Stimulated activated CD8-positive, alpha-beta memory T cell treated with anti-CD3 and anti-CD28 coated beads, Interleukin-2, amount 100 ng/mL, for 48 hours (primary cell): ENCODE results near the gene VOPP1.
"Not testable (repeated sequence)": the region's sequence is repeated elsewhere in the genome, so short reads cannot be mapped to it uniquely, and the experiment has no call there.

ENCODE experiments used
- DNase-seq, 2 donors: peaks; one replicate each; pipeline ENCODE4 v3.0.0-alpha.2; 2020; ENCODE audit warnings: low read depth in 2 of 2

The VOPP1 gene

DNA sequence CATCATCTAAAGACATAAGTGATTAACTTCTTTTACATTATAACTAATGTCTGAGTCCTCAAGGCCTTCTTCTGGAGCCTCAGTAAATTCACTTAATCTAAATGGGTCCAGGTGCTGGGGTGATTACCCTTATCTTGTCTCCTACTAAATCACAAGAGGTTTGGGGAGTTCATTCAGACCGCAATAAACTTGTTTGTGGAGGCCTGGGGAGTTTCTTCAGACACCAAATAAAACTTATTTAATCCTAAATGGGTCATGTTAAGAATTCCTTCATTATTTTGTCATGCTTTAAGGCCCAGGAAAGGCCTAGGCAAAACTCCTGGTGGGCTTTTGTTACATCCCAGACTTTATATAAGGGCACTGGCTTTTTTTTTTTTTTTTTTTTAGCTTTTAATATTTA is 62.1 kb downstream of the VOPP1 start:
- DNase-seq = not testable (repeated sequence)

DNA sequence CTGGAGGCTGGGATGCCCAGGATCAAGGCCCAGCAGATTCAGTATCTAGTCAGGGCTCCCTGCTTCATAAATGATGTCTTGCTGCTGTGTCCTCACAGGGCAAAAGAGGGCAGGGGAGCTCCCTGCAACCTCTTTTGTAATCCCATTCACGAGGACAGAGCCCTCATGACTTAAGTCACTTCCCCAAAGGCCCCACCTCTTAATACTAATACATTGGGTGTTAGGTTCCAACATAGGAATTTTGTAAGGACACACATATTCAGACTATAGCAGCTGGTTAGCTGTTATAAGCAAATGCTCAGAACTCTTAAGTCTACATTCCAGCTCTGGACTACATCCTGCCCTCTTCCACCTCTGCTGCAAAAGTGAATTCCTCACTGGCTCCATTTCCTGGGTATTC is 63.0 kb downstream of the VOPP1 start:
- no peak for DNase-seq

DNA sequence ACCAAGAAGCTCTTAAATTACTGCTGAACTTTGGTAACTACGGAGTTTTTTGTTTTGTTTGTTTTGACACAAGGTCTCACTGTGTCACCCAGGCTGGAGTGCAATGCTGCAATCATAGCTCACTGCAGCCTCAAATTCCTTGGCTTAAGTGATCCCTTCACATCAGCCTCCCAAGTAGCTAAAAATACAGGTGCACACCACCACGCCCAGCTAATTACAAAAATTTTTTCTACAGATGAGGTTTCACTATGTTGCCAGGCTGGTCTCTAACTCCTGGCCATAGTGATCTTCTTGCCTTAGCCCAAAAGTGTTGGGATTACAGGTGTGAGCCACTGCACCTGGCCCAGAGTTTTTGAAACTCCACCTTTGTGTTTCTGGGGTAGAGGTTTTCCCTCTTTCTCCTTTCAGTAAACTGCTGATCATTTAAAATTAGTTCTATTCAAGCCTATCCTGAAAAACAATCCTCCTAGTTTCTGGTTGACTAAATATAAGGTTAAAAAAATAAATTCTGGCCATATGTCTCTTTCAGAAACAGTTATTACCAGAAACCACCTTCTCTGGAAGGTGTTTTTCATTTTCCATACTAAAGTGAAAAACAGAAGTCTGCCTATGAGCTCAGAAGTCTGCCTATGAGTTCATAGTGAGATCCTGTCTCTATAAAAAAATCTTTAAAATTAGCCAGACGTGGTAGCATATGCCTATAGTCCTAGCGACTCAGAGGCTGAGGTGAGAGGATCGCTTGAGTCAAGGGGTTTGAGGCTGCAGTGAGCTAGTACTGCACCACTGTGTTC is 63.9 kb downstream of the VOPP1 start:
- DNase-seq = no peak

DNA sequence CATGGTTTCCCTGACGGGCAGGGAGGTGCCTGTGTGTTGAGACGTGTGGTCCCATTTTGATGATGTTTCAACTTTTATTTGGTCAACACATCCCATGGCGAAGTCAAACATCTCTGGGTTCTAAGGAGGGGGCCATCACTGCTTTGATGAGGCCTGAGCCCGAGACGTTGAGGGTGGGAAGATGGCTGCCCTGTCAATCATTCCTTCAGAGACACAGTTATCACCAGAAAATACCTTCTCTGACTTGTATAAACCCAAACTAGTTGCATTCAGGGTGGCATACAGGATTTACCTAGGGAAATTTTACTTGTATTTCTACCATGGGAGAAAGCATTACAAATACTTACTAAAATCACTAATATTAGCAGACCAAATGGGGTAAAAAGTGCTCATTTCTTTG is 64.6 kb downstream of the VOPP1 start:
- no peak for DNase-seq

DNA sequence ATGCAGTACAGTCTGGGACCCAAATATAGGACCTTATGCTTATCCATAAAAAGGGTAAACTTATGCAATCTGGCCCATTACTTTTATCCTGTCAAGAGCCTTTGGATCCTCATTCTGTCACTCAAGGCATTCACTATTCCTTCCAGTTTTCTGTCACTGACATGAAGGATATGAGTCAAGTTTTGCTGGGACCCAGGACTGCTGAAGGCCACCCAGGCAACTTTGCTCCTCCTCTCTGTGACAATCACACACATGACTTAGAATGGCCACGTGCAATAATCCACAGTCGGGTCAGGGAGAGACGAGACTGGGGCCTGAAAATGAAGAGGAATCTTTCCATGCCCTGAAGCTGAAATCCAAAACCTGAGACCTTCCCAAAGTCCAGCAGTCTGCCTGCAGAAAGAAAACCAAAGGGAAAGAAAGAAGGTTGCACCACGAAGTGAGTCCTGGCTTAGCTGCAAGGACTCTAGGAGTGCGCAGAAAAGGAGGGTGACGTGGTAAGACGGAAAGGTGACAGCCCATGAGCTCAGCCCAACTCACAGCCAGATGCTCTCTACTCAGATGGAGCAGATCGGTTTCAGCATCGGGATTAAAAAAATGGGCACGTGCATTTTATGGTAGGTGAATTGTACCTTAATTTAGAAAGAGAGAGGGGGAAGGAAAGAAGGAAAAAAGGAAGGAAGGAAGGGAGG is 67.2 kb downstream of the VOPP1 start:
- DNase-seq = no peak

DNA sequence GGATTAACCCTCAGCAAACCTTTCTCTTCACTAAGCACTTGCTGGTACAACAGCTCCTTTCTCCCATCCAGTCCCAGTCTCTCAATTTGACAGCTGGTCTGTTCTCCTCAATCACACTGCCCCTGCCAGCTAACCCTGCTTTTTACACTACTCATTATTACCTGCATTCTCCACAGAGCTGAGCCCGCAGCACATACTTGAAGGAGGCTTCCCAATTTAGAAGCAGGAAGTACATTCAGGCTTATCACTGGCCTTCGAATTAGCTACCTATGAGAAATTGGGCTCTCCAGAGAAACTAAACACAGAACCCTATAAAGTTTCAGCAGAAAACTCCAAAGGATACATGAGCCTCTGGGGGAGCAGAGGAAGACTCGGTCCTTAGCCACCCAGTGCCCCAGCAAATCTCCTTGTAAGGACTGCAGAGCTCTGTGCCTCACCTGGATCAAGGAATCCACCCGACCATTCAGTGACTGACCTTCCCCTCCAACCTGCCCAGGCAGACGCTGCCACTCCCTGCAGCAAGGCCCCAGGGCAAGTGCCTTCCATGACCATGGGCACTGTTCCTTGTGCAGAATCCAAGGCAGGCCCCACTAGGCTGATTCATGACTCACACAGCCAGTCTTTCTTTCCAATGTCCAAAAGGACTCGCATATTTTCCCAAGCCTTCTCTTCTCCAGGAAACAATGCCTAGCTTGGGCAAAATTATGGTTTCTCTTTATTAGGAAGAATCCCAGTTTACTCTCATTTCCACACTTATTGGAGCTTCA is 68.0 kb downstream of the VOPP1 start:
- DNase-seq = no peak

DNA sequence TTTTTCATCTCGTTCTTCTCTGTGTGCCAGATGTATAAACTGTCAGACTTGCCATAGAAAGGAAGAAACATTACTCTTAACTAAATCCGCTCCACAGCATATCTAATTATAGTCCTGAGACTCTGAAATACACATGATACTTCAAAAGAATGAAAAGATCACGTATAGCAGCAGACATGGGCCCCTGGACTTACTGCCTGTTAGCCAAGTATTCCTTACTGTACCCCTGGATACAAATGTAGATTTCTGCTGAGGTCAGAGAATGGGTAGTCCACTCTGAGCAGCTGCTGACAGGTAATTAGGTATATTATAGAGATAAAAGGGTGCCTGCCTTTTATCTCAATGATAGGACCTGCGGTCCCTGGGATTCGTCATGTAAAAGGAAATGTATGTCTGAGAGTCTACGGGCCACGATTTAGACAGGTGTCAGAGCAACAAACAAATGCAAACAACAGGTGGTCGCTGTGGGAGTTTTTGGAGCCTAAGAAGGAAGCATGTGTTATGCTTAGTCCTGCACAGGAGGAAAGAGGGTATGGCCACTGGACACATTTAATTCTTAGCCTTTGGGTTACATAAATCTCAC is 69.4 kb downstream of the VOPP1 start:
- no peak for DNase-seq

DNA sequence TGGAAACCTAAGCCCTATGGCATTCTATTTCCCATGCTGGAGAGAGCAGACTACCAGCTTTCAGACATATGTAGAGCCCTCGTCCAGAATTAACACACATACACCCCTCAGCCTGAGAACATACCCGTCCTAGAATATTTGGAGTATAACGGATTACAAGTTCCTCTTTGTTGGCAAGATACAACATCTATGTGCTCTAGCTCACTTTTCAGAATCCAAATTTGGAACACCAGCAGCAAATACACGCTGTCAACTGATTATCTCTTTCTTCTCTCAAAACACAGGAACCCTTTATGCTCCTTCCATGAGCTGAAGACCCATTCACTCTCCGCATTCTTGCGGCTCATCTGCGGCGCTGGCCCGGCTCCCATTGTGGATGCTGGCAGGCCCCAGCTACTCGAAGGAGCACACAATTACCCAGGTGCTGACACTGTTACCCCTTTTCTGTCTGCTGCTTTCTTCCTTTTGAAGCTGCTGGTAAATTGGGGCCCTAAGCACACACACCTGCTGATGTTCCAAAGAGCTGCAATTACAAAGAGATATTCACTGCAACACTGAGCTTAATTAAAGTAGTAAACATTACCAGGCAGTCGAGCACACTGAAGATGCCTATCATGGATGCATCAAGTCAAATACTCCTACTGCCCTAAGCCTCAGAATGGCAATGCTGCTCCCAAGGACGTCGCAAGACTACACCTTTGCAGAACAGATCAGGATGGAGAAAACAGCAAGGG is 70.0 kb downstream of the VOPP1 start:
- DNase-seq = no peak

DNA sequence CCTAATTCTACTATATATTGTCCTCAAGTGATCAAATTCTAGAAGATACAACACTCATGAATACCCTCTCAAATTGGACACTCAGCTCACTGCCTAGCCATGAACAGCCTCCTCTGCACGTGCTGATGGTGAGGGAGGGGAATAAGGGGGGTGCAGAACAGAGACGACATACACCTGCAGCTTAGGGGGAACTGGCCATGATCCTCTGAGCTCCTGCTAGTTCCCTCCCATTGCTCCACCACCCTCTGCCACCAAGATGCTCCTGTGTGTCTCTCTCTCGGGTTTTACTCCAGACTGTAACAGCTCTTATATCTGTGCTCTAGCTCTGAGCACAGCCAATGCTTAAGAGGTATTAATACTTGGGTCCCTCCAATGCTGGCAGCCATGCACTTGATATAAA is 70.7 kb downstream of the VOPP1 start:
- DNase-seq = no peak

DNA sequence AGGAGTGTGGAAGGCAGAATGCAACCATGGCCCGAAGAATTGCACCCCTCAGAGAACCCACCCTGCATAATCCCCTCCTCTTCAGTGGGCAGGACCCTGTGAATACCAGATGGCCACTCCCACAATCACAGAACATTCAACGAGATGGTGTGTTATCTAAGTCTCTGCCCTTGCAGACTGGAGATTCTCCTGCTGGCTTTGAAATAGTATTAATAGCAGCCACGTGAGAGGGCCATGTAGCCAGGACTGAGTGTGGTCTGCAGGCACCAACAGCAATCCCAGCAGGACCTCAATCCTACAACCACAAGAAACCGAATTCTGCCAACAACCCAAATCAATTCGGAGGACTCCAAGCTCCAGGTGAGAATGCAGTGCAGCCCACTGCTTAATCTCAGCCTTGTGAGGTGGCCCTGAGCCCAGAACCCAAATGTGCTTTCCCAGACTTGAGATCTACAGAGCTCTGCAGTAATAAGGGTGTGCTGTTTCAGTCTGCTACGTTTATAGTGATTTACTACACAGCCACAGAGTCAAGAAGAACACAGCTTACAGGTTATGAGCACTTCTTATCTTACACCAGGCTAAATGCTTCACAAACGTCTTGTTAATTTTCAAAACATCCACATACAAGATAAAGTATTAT is 72.1 kb downstream of the VOPP1 start:
- DNase-seq = no peak

DNA sequence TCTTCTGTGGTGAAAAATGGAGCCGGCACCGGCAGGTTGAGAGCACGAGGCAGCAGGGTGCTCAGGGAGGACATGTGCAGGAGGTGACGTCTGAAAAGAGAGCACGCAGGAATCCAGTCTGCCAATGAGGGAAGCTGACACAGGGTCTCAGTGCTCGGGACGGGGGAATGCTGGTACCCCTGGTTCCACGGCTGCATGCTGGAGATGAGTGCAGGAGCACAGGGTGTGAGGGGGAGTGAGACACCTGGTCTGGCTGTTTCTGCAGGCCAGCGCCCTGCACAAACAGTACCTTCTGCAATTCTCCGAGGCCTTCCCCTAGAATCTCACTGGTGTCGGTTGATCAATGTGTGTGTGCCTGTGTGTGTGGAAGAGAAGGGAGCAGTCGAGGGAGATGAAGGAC is 72.7 kb downstream of the VOPP1 start:
- DNase-seq = no peak

DNA sequence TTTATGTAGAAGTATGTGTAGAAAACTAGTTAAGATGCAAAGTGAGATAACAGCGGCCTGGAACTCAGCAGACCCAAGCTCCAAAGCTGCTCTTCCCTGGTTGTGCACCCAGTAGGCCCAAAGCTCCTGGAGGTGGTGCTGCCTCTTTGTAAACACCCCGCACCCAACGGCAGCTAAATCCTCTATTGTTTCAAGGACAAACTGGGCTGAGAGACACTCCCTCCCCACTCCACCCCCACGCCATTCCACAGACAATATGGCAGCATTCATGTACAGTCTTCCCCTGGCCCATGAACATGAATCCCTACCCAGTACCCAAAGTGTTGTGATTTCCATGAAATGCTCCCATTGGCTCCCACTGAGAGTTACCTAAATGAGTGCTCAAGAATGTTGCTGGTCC is 73.5 kb downstream of the VOPP1 start:
- no peak for DNase-seq

DNA sequence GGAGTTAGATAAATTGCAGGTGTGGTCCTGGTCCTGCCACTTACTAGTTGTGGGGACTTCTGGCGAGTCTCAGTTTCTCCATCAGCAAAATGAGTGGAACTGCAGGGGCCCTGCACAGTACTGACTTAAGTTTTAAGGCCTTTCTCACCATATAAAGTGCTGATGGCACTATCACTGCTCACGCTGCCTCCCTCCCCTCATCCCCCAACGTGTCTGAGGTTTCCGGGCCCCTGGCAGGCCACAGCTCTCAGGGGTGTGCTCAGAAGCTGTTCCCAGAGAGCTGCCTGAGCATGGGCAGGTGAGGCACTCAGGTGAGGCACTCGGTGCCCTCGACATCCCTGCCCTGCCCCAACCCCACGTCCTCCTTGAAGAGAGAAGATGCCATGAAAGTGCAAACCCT is 74.2 kb downstream of the VOPP1 start:
- no peak for DNase-seq

DNA sequence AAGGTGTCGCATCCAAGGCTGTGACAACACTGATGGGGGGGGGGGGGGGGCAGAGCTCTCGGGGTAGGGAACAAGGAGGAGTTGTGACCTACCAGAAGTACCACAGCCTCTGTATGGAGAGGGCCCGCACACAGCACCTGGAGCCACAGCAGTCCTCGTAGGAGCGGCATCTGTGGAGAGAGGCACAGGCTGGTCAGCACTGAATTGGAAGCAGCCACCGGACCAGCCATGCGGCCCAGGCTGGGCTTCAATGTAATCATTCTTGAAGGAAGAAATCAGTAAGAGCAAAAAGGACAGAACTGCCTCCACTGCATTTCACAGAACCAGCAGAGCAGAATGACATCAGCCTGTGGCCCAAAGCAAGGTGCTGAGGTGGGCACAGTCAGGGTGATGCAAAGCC is 74.8 kb downstream of the VOPP1 start:
- no peak for DNase-seq

DNA sequence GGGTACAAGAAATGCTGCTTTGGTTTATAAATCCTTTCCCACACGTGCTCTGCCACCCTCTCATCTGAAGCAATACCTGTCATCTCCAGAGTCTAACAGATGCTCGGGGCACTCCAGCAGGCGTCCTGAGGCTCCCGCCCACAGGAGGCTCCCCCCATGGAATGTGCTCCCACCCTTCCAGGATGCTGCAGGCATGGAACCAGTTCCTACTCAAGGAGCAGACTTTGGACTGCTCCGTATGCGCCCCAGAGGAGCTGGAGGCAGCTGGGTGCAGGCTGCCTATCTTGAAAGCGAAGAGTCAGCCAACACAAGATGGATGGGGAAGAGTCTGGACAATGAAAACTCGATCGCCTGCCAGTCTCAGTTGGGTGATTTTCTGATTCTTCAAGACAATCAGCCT is 75.4 kb downstream of the VOPP1 start:
- no peak for DNase-seq

DNA sequence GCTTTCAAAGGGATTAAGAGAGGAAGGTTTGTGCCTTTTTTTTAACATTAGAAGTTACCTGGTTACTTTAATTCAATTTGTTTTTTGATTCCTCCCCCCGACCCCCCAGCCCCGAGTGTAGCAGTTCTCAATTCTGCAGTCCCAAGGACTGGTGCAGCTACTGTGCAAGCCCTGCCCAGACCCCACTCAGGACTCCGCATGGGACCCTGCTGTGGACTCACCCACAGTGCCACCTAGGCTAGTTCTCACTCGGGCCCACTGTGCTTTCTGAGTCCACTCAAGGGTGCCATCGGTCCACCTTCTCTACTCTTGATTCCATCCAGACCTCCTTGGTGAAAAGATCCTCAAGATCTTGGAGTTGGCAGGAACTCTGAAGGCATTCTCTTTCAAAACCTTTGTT is 77.4 kb downstream of the VOPP1 start:
- no peak for DNase-seq

DNA sequence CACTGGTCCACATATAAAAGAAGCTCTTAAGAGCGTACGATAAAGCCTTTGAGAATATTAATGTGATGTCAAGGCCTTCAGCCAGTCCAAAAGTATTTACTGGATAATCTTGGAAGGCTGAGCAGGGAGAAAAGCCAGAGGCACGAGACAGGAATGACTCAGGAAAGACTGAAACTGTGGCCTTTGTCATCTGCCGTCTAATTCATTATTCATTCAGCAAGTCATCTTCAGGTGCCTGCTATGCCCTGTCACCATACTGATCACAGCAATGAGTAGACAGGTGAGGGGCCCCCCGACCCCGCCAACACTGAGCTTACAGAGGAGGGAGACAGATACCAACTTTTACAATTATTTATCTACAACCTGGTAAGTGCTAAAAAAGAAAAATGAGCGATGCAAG is 78.9 kb downstream of the VOPP1 start:
- DNase-seq = no peak

DNA sequence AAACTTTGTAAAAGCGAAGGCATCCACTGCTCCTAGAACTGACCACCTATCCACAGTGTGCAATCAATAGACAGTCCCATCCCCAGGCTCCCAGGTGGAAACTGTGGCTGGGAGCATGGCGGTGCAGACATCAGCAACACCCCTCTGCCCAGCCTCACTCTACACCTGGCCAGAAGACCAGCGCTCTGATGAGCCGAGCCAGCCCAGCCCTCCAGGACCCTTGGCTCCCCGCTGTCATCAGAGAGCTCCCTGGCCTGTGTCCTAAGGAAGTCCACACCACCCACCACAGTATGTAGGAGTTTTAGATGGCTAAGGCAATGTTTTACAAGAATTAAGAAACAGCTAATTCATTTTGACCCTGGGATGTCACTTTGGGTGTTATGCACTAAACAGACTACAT is 81.0 kb downstream of the VOPP1 start:
- DNase-seq = no peak

DNA sequence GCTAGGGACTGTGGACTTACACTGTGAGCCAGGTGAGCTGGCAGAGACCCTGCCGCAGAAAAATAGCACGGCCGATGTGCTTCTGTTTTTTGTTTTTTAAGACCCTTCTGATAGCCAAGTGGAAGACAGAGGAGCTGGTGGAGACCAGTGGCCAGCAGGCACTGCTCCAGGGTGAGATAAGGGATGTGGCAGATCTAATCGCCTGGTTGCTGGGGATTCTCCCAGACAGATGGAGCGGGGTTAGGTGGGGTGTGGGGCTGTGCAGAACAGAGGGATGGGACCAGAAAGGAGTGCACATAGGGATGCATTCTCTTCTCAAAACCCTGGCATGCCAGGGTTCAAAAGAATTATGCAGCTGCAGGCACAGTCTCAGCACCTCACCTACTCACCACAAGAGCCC is 82.2 kb downstream of the VOPP1 start:
- DNase-seq = no peak

DNA sequence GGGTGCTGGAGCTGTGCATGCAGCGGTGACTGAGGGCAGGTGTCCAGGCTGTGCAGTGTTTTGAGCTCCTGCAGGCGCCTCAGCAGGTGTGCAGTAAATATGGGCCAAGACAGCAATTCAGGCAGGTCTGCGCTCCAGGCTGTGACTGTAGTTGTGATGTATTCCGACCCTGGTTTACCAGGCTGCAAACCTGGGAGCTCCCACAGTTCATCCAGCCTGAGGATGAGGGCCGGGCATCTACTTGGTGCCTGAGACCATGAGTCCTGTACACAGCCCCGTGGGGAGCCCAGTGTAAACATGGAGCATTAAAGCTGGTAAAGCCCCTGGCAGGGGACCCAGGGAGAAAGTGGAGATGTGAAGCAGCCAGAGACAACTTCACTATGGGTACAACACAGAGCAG is 82.8 kb downstream of the VOPP1 start:
- DNase-seq = no peak

DNA sequence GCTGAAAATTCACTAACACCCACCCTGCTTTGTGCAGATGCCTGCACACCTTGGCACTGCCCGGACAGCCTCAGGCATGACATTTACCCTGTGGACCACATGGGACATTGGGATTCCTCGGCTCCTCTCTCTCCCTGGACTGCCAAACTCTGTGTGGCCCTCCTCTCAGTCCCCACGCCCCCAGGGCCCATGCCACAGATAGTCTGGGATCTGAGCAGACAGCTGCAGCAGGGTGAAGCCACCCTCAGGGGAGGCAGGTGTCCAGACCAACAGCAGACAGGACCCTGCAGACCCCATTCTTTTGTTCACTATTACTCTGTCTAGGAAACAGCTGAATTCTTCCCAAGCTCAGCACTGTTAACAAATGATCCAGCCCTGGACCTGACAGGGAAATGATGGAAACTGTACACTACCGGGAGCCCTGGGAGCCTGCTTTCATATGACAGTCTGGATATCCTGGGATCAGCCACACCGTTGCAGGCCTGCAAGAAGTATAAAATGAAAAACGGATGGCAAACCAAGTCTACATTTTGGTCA is 83.4 kb downstream of the VOPP1 start:
- DNase-seq = no peak
